ENCODE results near the gene GRXCR2. TPM values are rescaled to one million over a fixed set of nuclear protein-coding genes. Genes with fewer than 3 reads are reported as not detected.

GRXCR2 gene
- total and polyA plus RNA-seq, 2 of the 13 experiments (the other 11 are each of a cell fraction or from before 2014, with no cell fraction given) = not detected

DNA sequence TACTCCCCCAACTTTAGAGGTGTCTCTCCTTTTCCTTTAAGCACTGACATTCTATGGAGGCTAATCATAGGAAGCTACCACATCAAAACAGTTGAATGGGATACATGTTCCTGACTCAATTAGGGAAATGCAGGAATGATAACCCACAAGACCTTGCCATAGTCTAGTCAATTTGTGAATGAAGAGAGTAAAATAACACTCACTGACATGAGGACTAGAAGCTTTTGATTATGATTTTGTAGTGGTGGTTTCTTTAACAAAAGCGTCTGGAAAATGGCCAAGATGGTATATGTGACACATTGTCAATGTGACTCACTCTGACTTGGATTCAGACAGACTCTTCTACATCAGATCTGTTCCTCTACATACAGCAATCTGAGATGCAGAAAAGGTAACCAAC is 24.0 kb downstream of the GRXCR2 start:
- Histone ChIP-seq H3K9me3 (ENCODE audit: low read length) (no peaks in the 10 kb centered on the region), H3K27me3 (ENCODE audit: control insufficient read depth in 1 of 2, insufficient read depth in 2 of 2, low read length in 2 of 2) (0 out of 5 replicates have a peak, but pooled peaks cover 0 to 2% of the 10 kb centered on the region in 2 experiments), H2AFZ (ENCODE audit: low read length) (no peak overlapping the region), H3K9ac (ENCODE audit: insufficient read depth, low read depth, low read length) (no peak overlapping the region), H4K20me1 (ENCODE audit: insufficient read depth, low read length) (no peaks in the 10 kb centered on the region), H3K36me3 (replicated peaks in 1 of 2; ENCODE audit: control insufficient read depth in 1 of 2, insufficient read depth in 2 of 2, low read length in 2 of 2) (no peaks in the 10 kb centered on the region), H3K27ac (ENCODE audit: extremely low read length, insufficient read depth, low read length) (no peak overlapping the region), H3K4me1 (ENCODE audit: insufficient read depth, low read length) (peaks cover 1% of the 10 kb centered on the region), H3K4me2 (ENCODE audit: low read depth, low read length) (no peak overlapping the region), H3K4me3 (replicated peaks in 1 of 3; ENCODE audit: insufficient read depth in 1 of 3, low read depth in 2 of 3, low read length in 3 of 3) (no peak overlapping the region), H3K79me2 (ENCODE audit: insufficient read depth, low read length) (no peaks in the 10 kb centered on the region)
- CTCF ChIA-PET (ENCODE audit: low intra/inter-chr PET ratio, low total read pairs) = no interaction called here
- intact Hi-C loops (cut with micrococcal nuclease; ENCODE audit: unreplicated experiment) (no loop called here), in situ Hi-C loops (cut with HindIII; ENCODE audit: extremely low pct_ligation_motif_present, low pct_unique_long_range_greater_than_20kb) (no loop called here)
- 0% methylated on average over 1 of the region's 1 CpG for WGBS (ENCODE audit: low lambda C conversion rate)
- no TSS peak for BruUV-seq (replicated peaks)
- TF ChIP-seq RBFOX2 (IDR thresholded peaks at IDR 0.05; ENCODE audit: low read depth, low read length) = no peak
- TF ChIP-seq EP300 (IDR thresholded peaks at IDR 0.05; ENCODE audit: low read depth in 2 of 2, low read length in 2 of 2) = no peak
- TF ChIP-seq EP300 (CRISPR knock-in tag; IDR thresholded peaks at IDR 0.05; ENCODE audit: borderline replicate concordance) = no peak
- TF ChIP-seq ZNF30 (CRISPR knock-in tag; IDR thresholded peaks at IDR 0.05) = no peak
- no peak for TF ChIP-seq ZC3H13 (CRISPR knock-in tag; IDR thresholded peaks at IDR 0.05)
- TF ChIP-seq GFI1 (CRISPR knock-in tag; IDR thresholded peaks at IDR 0.05; ENCODE audit: borderline replicate concordance) = no peak
- TF ChIP-seq ONECUT2 (CRISPR knock-in tag; IDR thresholded peaks at IDR 0.05) = no peak
- TF ChIP-seq ZNF780A (CRISPR knock-in tag; IDR thresholded peaks at IDR 0.05) = no peak
- no peak for TF ChIP-seq SNAPC2 (CRISPR knock-in tag; IDR thresholded peaks at IDR 0.05)
- no peak for TF ChIP-seq CSRNP1 (CRISPR knock-in tag; IDR thresholded peaks at IDR 0.05)
- TF ChIP-seq, protein P1, sequence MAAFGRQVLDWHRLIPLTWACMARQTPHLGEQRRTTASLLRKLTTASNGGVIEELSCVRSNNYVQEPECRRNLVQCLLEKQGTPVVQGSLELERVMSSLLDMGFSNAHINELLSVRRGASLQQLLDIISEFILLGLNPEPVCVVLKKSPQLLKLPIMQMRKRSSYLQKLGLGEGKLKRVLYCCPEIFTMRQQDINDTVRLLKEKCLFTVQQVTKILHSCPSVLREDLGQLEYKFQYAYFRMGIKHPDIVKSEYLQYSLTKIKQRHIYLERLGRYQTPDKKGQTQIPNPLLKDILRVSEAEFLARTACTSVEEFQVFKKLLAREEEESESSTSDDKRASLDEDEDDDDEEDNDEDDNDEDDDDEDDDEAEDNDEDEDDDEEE (CRISPR knock-in tag; IDR thresholded peaks at IDR 0.05) = no peak
- no peak for TF ChIP-seq CAMTA2 (CRISPR knock-in tag; IDR thresholded peaks at IDR 0.05; ENCODE audit: borderline replicate concordance)
- no peak for TF ChIP-seq SMYD3 (CRISPR knock-in tag; IDR thresholded peaks at IDR 0.05)
- no peak for TF ChIP-seq MTF1 (CRISPR knock-in tag; IDR thresholded peaks at IDR 0.05)
- no peak for TF ChIP-seq ATAD3A (CRISPR knock-in tag; IDR thresholded peaks at IDR 0.05)
- no peak for TF ChIP-seq KDM5B (CRISPR knock-in tag; IDR thresholded peaks at IDR 0.05; ENCODE audit: borderline replicate concordance)
- TF ChIP-seq ZNF513 (CRISPR knock-in tag; conservative IDR thresholded peaks at IDR 0.05) = no peak
- TF ChIP-seq ZFP36L1 (CRISPR knock-in tag; IDR thresholded peaks at IDR 0.05) = no peak
- DNase-seq (ENCODE audit: low spot score) (no peak), ATAC-seq (no peak), FAIRE-seq (no peak)
- POLR2A ChIA-PET = no interaction called here
